Osteoblast (primary cell): ENCODE results near the gene SPEN. TPM values are rescaled to one million over a fixed set of nuclear protein-coding genes. Genes with fewer than 3 reads are reported as not detected.
"Not testable (repeated sequence)": the region's sequence is repeated elsewhere in the genome, so short reads cannot be mapped to it uniquely, and the experiment has no call there.

Experiments used
- DNase-seq: peaks from one replicate; pipeline ENCODE4 v3.0.0; 2011; ENCODE audit warnings: low spot score, mixed read lengths; ENCODE audit not compliant: insufficient read length; ENCODE audit errors: missing footprints
- H2AFZ ChIP-seq: 2 replicates; pipeline ENCODE4 v1.6.0; 2011; ENCODE audit warnings: mild to moderate bottlenecking, low read length
- H3K27ac ChIP-seq: 2 replicates; pipeline ENCODE4 v1.5.1; 2011; ENCODE audit warnings: mild to moderate bottlenecking, low read depth, low read length, moderate library complexity
- H3K27me3 ChIP-seq: 2 replicates; pipeline ENCODE4 v1.6.0; 2012; ENCODE audit warnings: mild to moderate bottlenecking, control low read depth, inconsistent platforms, low read length, moderate library complexity; ENCODE audit not compliant: insufficient read depth
- H3K36me3 ChIP-seq: 2 replicates; pipeline ENCODE4 v1.5.1; 2011; ENCODE audit warnings: mild to moderate bottlenecking, low read length, control low read depth, moderate library complexity; ENCODE audit not compliant: insufficient read depth
- H3K4me1 ChIP-seq: 2 replicates; pipeline ENCODE4 v1.5.1; 2011; ENCODE audit warnings: mild to moderate bottlenecking, low read length, control low read depth, moderate library complexity; ENCODE audit not compliant: insufficient read depth
- H3K4me2 ChIP-seq: 2 replicates; pipeline ENCODE4 v1.6.0; 2011; ENCODE audit warnings: mild to moderate bottlenecking, low read length; ENCODE audit not compliant: insufficient read depth
- H3K4me3 ChIP-seq: fragments of 200-600 bp; sonication (generic); 3 replicates; pipeline ENCODE4 v1.5.1; 2012; ENCODE audit warnings: mild to moderate bottlenecking, low read length, inconsistent platforms; ENCODE audit not compliant: insufficient read depth
- H3K79me2 ChIP-seq: 2 replicates; pipeline ENCODE4 v1.6.0; 2012; ENCODE audit warnings: mild to moderate bottlenecking, low read length, control low read depth, inconsistent platforms; ENCODE audit not compliant: insufficient read depth
- H3K9me3 ChIP-seq: 2 replicates; pipeline ENCODE4 v1.5.1; 2011; ENCODE audit warnings: low read depth, low read length, control low read depth
- H4K20me1 ChIP-seq: 2 replicates; pipeline ENCODE4 v1.6.0; 2012; ENCODE audit warnings: mild to moderate bottlenecking, low read length, control low read depth; ENCODE audit not compliant: insufficient read depth
- CTCF ChIP-seq: IDR thresholded peaks from 2 replicates; pipeline ENCODE4 v1.5.1; 2011; ENCODE audit warnings: mild to moderate bottlenecking, low read depth, low read length, moderate library complexity; ENCODE audit errors: extremely low read depth
- total RNA-seq: library from RNA; depleted of rRNA; stranded (reverse); fragments of >200 nt; gene quantifications from 2 replicates; pipeline ENCODE4 v1.2.3, GENCODE V29; 2012

Gene SPEN
- total RNA-seq, 1 donor: 21.0 TPM

GRCh38 chr1:15902882-15903281 lies 55.4 kb downstream of the SPEN start:
- DNase-seq: peak; percentile 58

GRCh38 chr1:15908597-15908996 lies 61.1 kb downstream of the SPEN start:
- TF ChIP-seq CTCF: no peak
- no peak overlapping the region for H3K4me2 ChIP-seq

More at GRCh38 chr1:15902882-15903281, 55.4 kb downstream of the SPEN start:
- no peaks in the 10 kb centered on the region for H3K27me3 ChIP-seq
- H3K4me2 ChIP-seq: peak overlapping the region; percentile 34
- H2AFZ ChIP-seq: no peak overlapping the region
- peak overlapping the region; percentile 60 for H3K27ac ChIP-seq
- TF ChIP-seq CTCF: no peak
- peaks cover 13% of the 10 kb centered on the region for H3K4me1 ChIP-seq
- H3K4me3 ChIP-seq: no peak overlapping the region
- H3K79me2 ChIP-seq: peaks cover 92% of the 10 kb centered on the region
- H3K36me3 ChIP-seq: no peaks in the 10 kb centered on the region
- no peaks in the 10 kb centered on the region for H4K20me1 ChIP-seq
- no peaks in the 10 kb centered on the region for H3K9me3 ChIP-seq

GRCh38 chr1:15911141-15911540 lies 63.6 kb downstream of the SPEN start:
- DNase-seq: no peak
- Histone ChIP-seq H3K27me3 (no peaks in the 10 kb centered on the region), H3K27ac (no peak overlapping the region), H3K9me3 (no peaks in the 10 kb centered on the region), H4K20me1 (no peaks in the 10 kb centered on the region), H3K36me3 (peaks cover 22% of the 10 kb centered on the region), H3K79me2 (peaks cover 54% of the 10 kb centered on the region), H3K4me1 (peaks cover 7% of the 10 kb centered on the region), H3K4me2 (no peak overlapping the region), H3K4me3 (no peak overlapping the region), H2AFZ (no peak overlapping the region)
- TF ChIP-seq CTCF: no peak

More at GRCh38 chr1:15908597-15908996, 61.1 kb downstream of the SPEN start:
- no peak overlapping the region for H3K27ac ChIP-seq
- peaks cover 2% of the 10 kb centered on the region for H3K4me1 ChIP-seq
- no peak overlapping the region for H3K4me3 ChIP-seq
- H2AFZ ChIP-seq: no peak overlapping the region
- no peaks in the 10 kb centered on the region for H3K9me3 ChIP-seq
- peaks cover 22% of the 10 kb centered on the region for H3K36me3 ChIP-seq
- H4K20me1 ChIP-seq: no peaks in the 10 kb centered on the region
- peaks cover 72% of the 10 kb centered on the region for H3K79me2 ChIP-seq
- no peak for DNase-seq
- no peaks in the 10 kb centered on the region for H3K27me3 ChIP-seq

- Histone ChIP-seq H3K4me3 (no peak overlapping the region), H3K9me3 (no peaks in the 10 kb centered on the region), H2AFZ (no peak overlapping the region), H3K27me3 (no peaks in the 10 kb centered on the region), H3K4me1 (peaks cover 13% of the 10 kb centered on the region), H3K79me2 (peaks cover 47% of the 10 kb centered on the region), H3K36me3 (peaks cover 22% of the 10 kb centered on the region), H4K20me1 (no peaks in the 10 kb centered on the region), H3K4me2 (no peak overlapping the region), H3K27ac (no peak overlapping the region)
- DNase-seq: peak; percentile 14
- TF ChIP-seq CTCF: no peak
Observed at GRCh38 chr1:15911927-15912326, 64.4 kb downstream of the SPEN start.

- H3K27ac ChIP-seq: not testable (repeated sequence)
Observed at GRCh38 chr1:15913607-15914006, 66.1 kb downstream of the SPEN start.

More at GRCh38 chr1:15913607-15914006, 66.1 kb downstream of the SPEN start:
- Histone ChIP-seq H3K4me1 (peaks cover 18% of the 10 kb centered on the region), H3K79me2 (peaks cover 36% of the 10 kb centered on the region), H3K36me3 (peaks cover 22% of the 10 kb centered on the region)
- not testable (repeated sequence) for H3K9me3 ChIP-seq, H2AFZ ChIP-seq, H3K27me3 ChIP-seq, H3K4me3 ChIP-seq, H4K20me1 ChIP-seq, DNase-seq, H3K4me2 ChIP-seq
